Adrenal gland (tissue), 12 donors: ENCODE data around the gene IRX2. TPM values are rescaled to one million over a fixed set of nuclear protein-coding genes. Genes with fewer than 3 reads are reported as not detected.

Experiments
- DNase-seq, 7 donors: peaks; one replicate each; pipeline ENCODE4 v3.0.0-alpha.2; 2019 to 2020
- H3K27ac ChIP-seq, 5 donors: fragments of 200-600 bp; sonication (generic) in 4 of 5; 1 replicate in 3 of 5; 2 replicates in 2 of 5; pipeline versions ENCODE4 v1.5.1 to v1.8.0; 2016 to 2020; ENCODE audit warnings: mild to moderate bottlenecking in 1 of 5
- H3K27me3 ChIP-seq: fragments of 200-600 bp; 2 replicates; pipeline ENCODE4 v1.8.0; 2021
- H3K36me3 ChIP-seq, 2 donors: fragments of 200-600 bp; replicated peaks in 1 of 2; 1 replicate in 1 of 2; 2 replicates in 1 of 2; pipeline versions ENCODE4 v1.5.1 to v1.8.0; 2018 to 2022
- H3K4me1 ChIP-seq, 2 donors: fragments of 200-600 bp; replicated peaks in 1 of 2; 1 replicate in 1 of 2; 2 replicates in 1 of 2; pipeline versions ENCODE4 v1.5.1 to v1.8.0; 2018 to 2021
- H3K4me3 ChIP-seq, 4 donors: fragments of 200-600 bp; sonication (generic) in 3 of 4; one replicate each; pipeline ENCODE4 v1.5.1; 2016 to 2018
- H3K9me3 ChIP-seq, 3 donors: fragments of 200-600 bp; sonication (generic) in 1 of 3; replicated peaks in 1 of 3; 1 replicate in 2 of 3; 2 replicates in 1 of 3; pipeline versions ENCODE4 v1.5.1 to v1.8.0; 2016 to 2021
- CTCF ChIP-seq, 6 experiments: fragments of 450-650 bp in 4 of 6; fragments of 200-600 bp in 2 of 6; sonication (generic) in 1 of 6; IDR thresholded peaks; 1 replicate in 5 of 6; 2 replicates in 1 of 6; pipeline versions ENCODE4 v1.5.1 to v1.8.0; 2016 to 2021; ENCODE audit warnings: antibody characterized with exemption in 6 of 6, mild to moderate bottlenecking in 2 of 6, moderate library complexity in 1 of 6
- POLR2A ChIP-seq, 2 donors: fragments of 450-650 bp; IDR thresholded peaks; one replicate each; pipeline ENCODE4 v1.6.1; 2017; ENCODE audit warnings: antibody characterized with exemption in 2 of 2, mild to moderate bottlenecking in 2 of 2, moderate library complexity in 1 of 2
- WGBS, 4 donors: extraction: QIAGEN DNeasy Blood & Tissue Kit in 2 of 4; methylation state at CpG; one replicate each; pipeline versions ENCODE4 v1.1.5 to v1.1.7; 2013 to 2017; 5-methylcytosine and 5-hydroxymethylcytosine counted together
- intact Hi-C, 2 donors: fragments of 100-400 bp; cut with DNase I; formaldehyde crosslinking; loops; one replicate each; pipeline versions ENCODE4 v1.14.1 to v1.15.0; 2022 to 2023
- polyA plus RNA-seq, 3 donors: library from polyadenylated mRNA; stranded (reverse); fragments of 200-250 nt in 2 of 3; fragments of 350-450 nt in 1 of 3; fragmentation: Illumina TruSeq in 1 of 3; extraction: RNeasy Lipid Tissue Mini Kit (QIAGEN cat#74804) in 1 of 3; gene quantifications; one replicate each; pipeline ENCODE4 v1.2.3, GENCODE V29; 2013 to 2014
- total RNA-seq, 9 donors: library from RNA; depleted of rRNA in 4 of 9; stranded (reverse); fragments of >200 nt in 4 of 9; fragments of 120-200 nt in 1 of 9; fragmentation: NEBNext Ultra II Directional in 1 of 9; extraction: Animal tissue kit (Norgen Biotek cat#: 25700) in 1 of 9; gene quantifications; one replicate each; pipeline versions ENCODE4 v1.1.0 to v1.2.4, GENCODE V29; 2013 to 2023
- donor health status: healthy with polysubstance abuse.
- donor health status: Bipolar disorder and iron deficiency.
- donor health status: DM: yes; HTN: yes; CAD: no.
- donor health status: DM: no; HTN: no; CAD: no.
- donor health status: DM: no; HTN: no; CAD: no.
- donor health status: DM: yes; HTN: yes; CAD: no.

IRX2 gene
- total and polyA plus RNA-seq, 12 donors = 0.08 to 0.40 (median 0.15) TPM; not detected in 4

GRCh38 chr5:2741956-2742355 is 9.5 kb downstream of the IRX2 start:
- intact Hi-C loops = no loop called here
- peak in 1 of 7 donors; percentile 11 for DNase-seq
- no peaks in the 10 kb centered on the region for H3K9me3 ChIP-seq
- H3K36me3 ChIP-seq = no peaks in the 10 kb centered on the region
- TF ChIP-seq CTCF (IDR thresholded peaks at IDR 0.05) (no peak), POLR2A (IDR thresholded peaks at IDR 0.05) (no peak)
- H3K27me3 ChIP-seq = peaks cover 84% of the 10 kb centered on the region
- no peak overlapping the region for H3K4me3 ChIP-seq
- no peak overlapping the region for H3K27ac ChIP-seq
- H3K4me1 ChIP-seq = no peaks in the 10 kb centered on the region
- 12 to 25% (median 21%) methylated on average over 3 of the region's 3 CpGs for WGBS, 4 donors

GRCh38 chr5:2740876-2741555 is 10.5 kb downstream of the IRX2 start:
- no peaks in the 10 kb centered on the region for H3K4me1 ChIP-seq
- 3 to 15% (median 12%) methylated on average over 4 to 25 of the region's 25 CpGs for WGBS, 4 donors

GRCh38 chr5:2740051-2740875 is 11.2 kb downstream of the IRX2 start:
- intact Hi-C loops = no loop called here

More at GRCh38 chr5:2740876-2741555, 10.5 kb downstream of the IRX2 start:
- peak in 2 of 7 donors; percentile 4 to 8 for DNase-seq
- H3K9me3 ChIP-seq = no peaks in the 10 kb centered on the region
- H3K4me3 ChIP-seq = no peak overlapping the region
- intact Hi-C loops = no loop called here
- TF ChIP-seq CTCF (IDR thresholded peaks at IDR 0.05) (no peak), POLR2A (IDR thresholded peaks at IDR 0.05) (no peak)
- peaks cover 78% of the 10 kb centered on the region for H3K27me3 ChIP-seq
- no peak overlapping the region for H3K27ac ChIP-seq
- H3K36me3 ChIP-seq = no peaks in the 10 kb centered on the region

More at GRCh38 chr5:2740051-2740875, 11.2 kb downstream of the IRX2 start:
- peak overlapping the region in 1 of 4 donors; percentile 56 for H3K4me3 ChIP-seq
- TF ChIP-seq CTCF (IDR thresholded peaks at IDR 0.05) = no peak
- TF ChIP-seq POLR2A (IDR thresholded peaks at IDR 0.05) = no peak
- no peak overlapping the region for H3K27ac ChIP-seq
- peak in 2 of 7 donors; percentile 10 to 25 for DNase-seq
- no peaks in the 10 kb centered on the region for H3K36me3 ChIP-seq
- H3K27me3 ChIP-seq = peaks cover 70% of the 10 kb centered on the region
- WGBS, 4 donors = 12 to 14% (median 13%) methylated on average over 11 to 59 of the region's 59 CpGs; no CpG with 5 or more reads in 1 of the 4 donors
- no peaks in the 10 kb centered on the region for H3K9me3 ChIP-seq
- H3K4me1 ChIP-seq = no peaks in the 10 kb centered on the region
